ENCODE data around the gene SIL1.

- no peak for TF ChIP-seq CTCF (conservative IDR thresholded peaks at IDR 0.05 in 1 of 2, IDR thresholded peaks at IDR 0.05 in 1 of 2; ENCODE audit: low read depth in 1 of 2, low read length in 2 of 2)
- TF ChIP-seq EZH2 (IDR thresholded peaks at IDR 0.05; ENCODE audit: low read length, missing control alignments): no peak
Measured at GRCh38 chr5:138926688-138927448, 271.3 kb downstream of the SIL1 start.

Measured in fibroblast of lung (primary cell).